GM12801 (cell line): ENCODE measurements around the gene GATA6.

ENCODE experiments used
- CTCF ChIP-seq: IDR thresholded peaks from one replicate; pipeline ENCODE4 v1.5.1; 2011; ENCODE audit warnings: control low read depth; ENCODE audit not compliant: insufficient read length; ENCODE audit errors: extremely low read depth

The GATA6 gene

GRCh38 chr18:22167471-22168241, 1.7 kb upstream of the GATA6 start:
- no peak for TF ChIP-seq CTCF

GRCh38 chr18:22168360-22168921, 948 bp upstream of the GATA6 start:
- no peak for TF ChIP-seq CTCF

GRCh38 chr18:22169889-22170420, 566 bp downstream of the GATA6 start:
- TF ChIP-seq CTCF = no peak

DNA sequence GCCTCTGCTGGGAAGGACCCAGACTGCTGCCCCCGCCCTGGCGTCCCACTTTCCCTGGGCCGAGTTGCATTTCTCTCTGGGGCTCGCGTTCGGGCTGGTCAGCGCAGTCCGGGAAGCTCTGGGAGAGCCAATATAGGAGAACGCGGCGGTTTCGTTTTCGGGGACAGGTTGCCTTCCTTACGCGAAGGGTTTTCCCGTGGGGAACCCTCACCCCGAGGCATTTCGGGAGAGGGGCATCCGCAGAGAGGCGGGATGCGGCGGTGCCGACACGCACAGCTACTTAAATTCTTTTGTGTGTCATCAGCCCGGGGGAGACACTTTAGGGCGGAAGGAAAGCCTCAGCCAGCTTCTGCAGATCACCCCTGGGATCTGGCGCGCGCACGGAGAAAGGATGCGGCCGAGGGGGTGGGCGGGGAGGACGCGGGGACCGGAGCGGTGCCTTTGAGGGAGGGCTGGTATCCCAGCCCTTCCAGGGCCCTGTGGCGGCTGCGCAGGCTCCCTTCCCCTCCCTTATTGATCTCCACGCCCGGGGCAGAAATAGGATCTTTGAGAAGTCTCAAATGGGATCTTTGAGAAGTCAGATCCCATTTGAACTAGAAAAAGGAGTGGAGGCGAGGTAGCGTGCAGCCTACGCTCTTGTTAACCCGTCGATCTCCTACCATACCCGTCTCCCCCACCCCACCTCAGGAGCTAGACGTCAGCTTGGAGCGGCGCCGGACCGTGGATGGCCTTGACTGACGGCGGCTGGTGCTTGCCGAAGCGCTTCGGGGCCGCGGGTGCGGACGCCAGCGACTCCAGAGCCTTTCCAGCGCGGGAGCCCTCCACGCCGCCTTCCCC, 1.2 kb downstream of the GATA6 start:
- no peak for TF ChIP-seq CTCF

GRCh38 chr18:22171258-22172119, 2.1 kb downstream of the GATA6 start:
- TF ChIP-seq CTCF = no peak

DNA sequence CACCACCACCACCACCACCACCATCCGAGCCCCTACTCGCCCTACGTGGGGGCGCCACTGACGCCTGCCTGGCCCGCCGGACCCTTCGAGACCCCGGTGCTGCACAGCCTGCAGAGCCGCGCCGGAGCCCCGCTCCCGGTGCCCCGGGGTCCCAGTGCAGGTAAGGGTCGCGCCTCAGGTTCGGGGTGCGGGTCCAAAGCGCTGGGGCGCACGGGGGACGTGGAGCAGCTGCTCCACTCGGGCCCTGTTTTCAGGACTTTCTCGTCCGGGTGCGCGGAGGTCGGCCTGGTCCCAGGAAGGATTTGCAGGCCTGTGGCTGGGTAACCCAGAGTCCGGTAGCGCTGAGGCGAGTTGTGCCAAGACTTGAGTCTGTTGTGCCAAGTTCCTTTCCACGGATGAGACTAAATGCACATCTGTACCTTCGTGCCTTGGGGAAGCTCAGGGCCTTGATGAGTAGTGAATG, 2.8 kb downstream of the GATA6 start:
- no peak for TF ChIP-seq CTCF
